K562 (cell line): ENCODE data around the gene HCN3. TPM values are rescaled to one million over a fixed set of nuclear protein-coding genes. Genes with fewer than 3 reads are reported as not detected.

Source experiments
- CHD1 ChIP-seq: fragments of 200-600 bp; sonication (generic); IDR thresholded peaks from one replicate; pipeline ENCODE4 v1.6.1; 2012; ENCODE audit warnings: mild to moderate bottlenecking, moderate library complexity, low read length, inconsistent platforms
- EGR1 ChIP-seq: fragments of 450-650 bp; conservative IDR thresholded peaks from 2 replicates; pipeline ENCODE4 v1.6.1; 2017; ENCODE audit warnings: mild to moderate bottlenecking
- KHSRP ChIP-seq: fragments of 450-650 bp; IDR thresholded peaks from 2 replicates; pipeline ENCODE4 v1.6.1; 2017
- KLF13 ChIP-seq: fragments of 450-650 bp; IDR thresholded peaks from 2 replicates; pipeline ENCODE4 v1.6.1; 2016; ENCODE audit warnings: missing genetic modification characterization, low read depth, mild to moderate bottlenecking, missing compliant biosample characterization, moderate library complexity, borderline replicate concordance
- LEF1 ChIP-seq: fragments of 450-650 bp; IDR thresholded peaks from 2 replicates; pipeline ENCODE4 v1.6.1; 2016; ENCODE audit warnings: mild to moderate bottlenecking
- MAFF ChIP-seq: IDR thresholded peaks from 2 replicates; pipeline ENCODE4 v1.6.1; 2012; ENCODE audit warnings: low read length, improper control_type of control experiment
- NBN ChIP-seq: fragments of 450-650 bp; IDR thresholded peaks from 2 replicates; pipeline ENCODE4 v1.6.1; 2016; ENCODE audit warnings: low read depth, mild to moderate bottlenecking
- NFATC3 ChIP-seq: fragments of 450-650 bp; IDR thresholded peaks from 2 replicates; pipeline ENCODE4 v1.6.1; 2017; ENCODE audit warnings: mild to moderate bottlenecking
- NR1H2 ChIP-seq: sonication (generic); formaldehyde crosslinking; IDR thresholded peaks from 2 replicates; pipeline ENCODE4 v1.4.0; 2020; ENCODE audit warnings: mild to moderate bottlenecking, missing genetic modification reagents
- PBX2 ChIP-seq, 2 experiments: IDR thresholded peaks in 1 of 2; conservative IDR thresholded peaks in 1 of 2; 2 replicates each; pipeline ENCODE4 v1.6.1; 2016; ENCODE audit warnings: low read depth in 2 of 2, mild to moderate bottlenecking in 1 of 2, missing compliant biosample characterization in 1 of 2, missing genetic modification characterization in 1 of 2, moderate library complexity in 1 of 2
- PHF8 ChIP-seq: fragments of 200-600 bp; sonication (generic); IDR thresholded peaks from 2 replicates; pipeline ENCODE4 v1.6.1; 2012; ENCODE audit warnings: mixed run types, mild to moderate bottlenecking, inconsistent platforms, low read length, moderate library complexity, borderline replicate concordance
- TBP ChIP-seq: optimal IDR thresholded peaks from 2 replicates; pipeline ENCODE3; 2011; ENCODE audit warnings: low read depth, low read length, improper control_type of control experiment
- THAP7 ChIP-seq: fragments of 250-450 bp; sonication (Bioruptor Pico); IDR thresholded peaks from 2 replicates; pipeline ENCODE4 v1.5.0; 2021
- ZNF639 ChIP-seq, 2 experiments: fragments of 200-800 bp in 1 of 2; sonication (Bioruptor generic) in 1 of 2; sonication (generic) in 1 of 2; formaldehyde crosslinking in 1 of 2; IDR thresholded peaks in 1 of 2; conservative IDR thresholded peaks in 1 of 2; 2 replicates each; pipeline versions ENCODE4 v1.5.0 to v1.6.1; 2016 to 2020; ENCODE audit warnings: missing compliant biosample characterization in 1 of 2, missing genetic modification characterization in 1 of 2, missing genetic modification reagents in 1 of 2
- polyA plus RNA-seq, 8 experiments: library from polyadenylated mRNA; depleted of rRNA in 4 of 8; stranded (reverse) in 5 of 8; unstranded in 3 of 8; fragments of >200 nt; fragmentation: Nextera tagmentation in 2 of 8; fragmentation: Illumina TruSeq in 1 of 8; extraction: Ambion mirVana in 2 of 8; extraction: Trizol in 1 of 8; gene quantifications; 2 replicates each; pipeline versions ENCODE4 v1.2.1 to v1.2.3, GENCODE V29; 2011 to 2014; ENCODE audit warnings: inconsistent platforms in 1 of 8, missing spikeins in 1 of 8
- total RNA-seq, 7 experiments: library from RNA; depleted of rRNA in 6 of 7; stranded (reverse); fragments of >200 nt in 6 of 7; fragmentation: Illumina TruSeq in 2 of 7; extraction: Trizol in 2 of 7; gene quantifications; 2 replicates each; pipeline versions ENCODE4 v1.2.1 to v1.2.3, GENCODE V29; 2011 to 2021; ENCODE audit warnings: low replicate concordance in 1 of 7

The HCN3 gene
- total and polyA plus RNA-seq, 9 of the 15 experiments (the other 6 are each of a cell fraction or from before 2014, with no cell fraction given) = 0.91 to 9.7 (median 3.9) TPM

- TF ChIP-seq NR1H2 (no peak), NFATC3 (no peak), ZNF639 (CRISPR knock-in tag; conservative IDR thresholded peaks at IDR 0.05 in 1 of 2, IDR thresholded peaks at IDR 0.05 in 1 of 2) (no peak), LEF1 (no peak), CHD1 (no peak), EGR1 (peak; percentile 61), THAP7 (no peak), MAFF (no peak), KLF13 (tag) (peak; percentile 36; the same call in 1 of the 2 replicates), TBP (peak; percentile 10), PHF8 (no peak), NBN (peak; percentile 22; the same call in 1 of the 2 replicates), KHSRP (no peak), PBX2 (CRISPR knock-in tag; IDR thresholded peaks at IDR 0.05; ENCODE audit: low read depth) (no peak), PBX2 (tag; conservative IDR thresholded peaks at IDR 0.05; ENCODE audit: low read depth) (no peak)
Measured at GRCh38 chr1:155323729-155324036, 46.4 kb downstream of the HCN3 start (continued).
